HG02840 (cell line): ENCODE data around the gene PVR.

Source experiments
- ATAC-seq: cut with Tn5 transposase; IDR thresholded peaks from one replicate; pipeline ENCODE4 v1.9.1; 2021; ENCODE audit warnings: mild to moderate bottlenecking, moderate library complexity, moderate number of reproducible peaks; ENCODE audit not compliant: unreplicated experiment, low FRiP score

Gene PVR

DNA sequence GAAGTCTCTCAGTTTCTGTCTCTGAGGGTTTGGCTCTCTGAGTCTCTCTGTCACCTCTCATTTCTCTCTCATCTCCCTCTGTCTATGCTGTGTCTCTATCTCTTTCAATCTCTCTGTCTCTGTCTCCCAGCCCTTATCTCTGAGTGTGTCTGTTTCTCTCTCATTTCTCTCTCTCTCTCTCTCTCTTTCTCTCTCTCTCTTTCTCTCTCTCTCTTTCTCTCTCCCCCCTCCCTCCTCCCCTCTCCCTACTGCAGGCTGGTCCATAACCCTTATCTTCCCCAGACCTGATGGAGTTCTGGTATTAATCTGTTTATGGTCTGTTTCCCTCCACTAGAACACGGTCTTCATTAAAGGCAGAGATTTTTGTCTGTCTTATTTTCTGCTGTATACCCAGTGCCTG lies 1.3 kb upstream of the PVR start:
- ATAC-seq = no peak

DNA sequence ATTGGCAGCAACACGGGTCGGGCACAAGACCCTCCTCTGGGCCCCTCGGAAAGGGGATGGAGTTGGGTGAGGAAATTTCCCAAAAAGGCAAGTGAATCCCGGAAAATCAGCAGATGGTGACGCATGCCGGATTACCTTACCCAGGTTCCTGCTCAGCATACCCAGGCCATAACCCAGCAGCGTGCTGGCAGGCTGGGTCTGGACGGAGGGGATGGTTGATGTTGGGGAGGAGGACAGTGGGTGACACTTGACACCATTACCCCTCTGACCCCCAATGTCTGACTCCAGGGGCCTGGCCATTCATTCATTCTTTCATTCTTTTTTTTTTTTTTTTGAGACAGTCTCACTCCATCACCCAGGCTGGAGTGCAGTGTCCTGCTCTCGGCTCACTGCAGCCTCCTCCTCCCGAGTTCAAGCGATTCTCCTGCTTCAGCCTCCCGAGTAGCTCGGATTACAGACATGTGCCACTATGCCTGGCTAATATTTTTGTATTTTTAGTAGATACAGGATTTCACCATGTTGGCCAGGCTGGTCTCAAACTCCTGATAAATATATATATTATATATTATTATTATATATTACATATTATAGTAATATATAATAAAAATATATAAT lies 799 bp downstream of the PVR start:
- ATAC-seq = no peak

DNA sequence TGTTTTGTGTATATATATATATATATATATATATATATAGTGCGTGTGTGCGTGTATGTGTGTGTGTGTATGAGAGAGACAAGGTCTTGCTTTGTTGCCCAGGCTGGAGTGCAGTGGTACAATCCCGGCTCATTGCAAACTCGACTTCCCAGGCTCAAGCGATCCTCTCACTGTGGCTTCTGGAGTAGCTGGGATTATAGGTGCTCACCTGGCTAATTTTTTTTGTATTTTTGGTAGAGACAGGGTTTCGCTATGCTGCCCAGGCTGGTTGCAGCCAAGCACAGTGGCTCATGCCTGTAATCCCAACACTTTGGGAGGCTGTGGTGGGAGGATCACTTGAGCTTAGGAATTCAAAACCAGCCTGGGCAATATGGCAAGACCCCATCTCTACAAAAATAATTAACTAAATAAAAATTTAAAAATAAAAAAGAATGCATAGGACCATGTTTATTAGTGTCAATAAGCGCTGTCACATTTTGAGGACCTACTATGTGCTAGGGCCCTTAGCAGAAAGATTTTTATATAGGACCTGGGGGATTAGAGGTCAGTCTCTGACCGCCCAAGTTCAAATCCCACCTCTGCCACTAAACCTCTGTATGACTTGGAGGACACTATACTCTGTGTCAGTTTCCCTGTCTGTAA lies 1.8 kb downstream of the PVR start:
- no peak for ATAC-seq

DNA sequence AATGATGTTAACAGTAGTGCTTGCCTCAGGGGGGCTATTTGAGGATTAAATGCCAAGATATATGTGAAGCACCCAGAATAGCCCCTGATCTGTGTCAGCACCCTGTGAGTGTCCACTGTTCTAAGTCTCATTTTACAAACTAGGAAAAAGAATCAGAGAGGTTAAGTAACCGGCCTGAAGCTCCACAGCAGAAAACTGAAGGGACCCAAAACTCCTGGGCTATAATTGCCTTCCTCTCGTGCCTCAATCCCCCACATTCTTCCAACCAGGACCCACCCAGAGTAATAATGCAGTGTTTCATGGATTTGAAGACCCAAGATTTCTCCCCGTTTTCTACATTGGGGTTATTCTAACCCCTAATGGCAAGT lies 2.3 kb downstream of the PVR start:
- ATAC-seq = no peak

DNA sequence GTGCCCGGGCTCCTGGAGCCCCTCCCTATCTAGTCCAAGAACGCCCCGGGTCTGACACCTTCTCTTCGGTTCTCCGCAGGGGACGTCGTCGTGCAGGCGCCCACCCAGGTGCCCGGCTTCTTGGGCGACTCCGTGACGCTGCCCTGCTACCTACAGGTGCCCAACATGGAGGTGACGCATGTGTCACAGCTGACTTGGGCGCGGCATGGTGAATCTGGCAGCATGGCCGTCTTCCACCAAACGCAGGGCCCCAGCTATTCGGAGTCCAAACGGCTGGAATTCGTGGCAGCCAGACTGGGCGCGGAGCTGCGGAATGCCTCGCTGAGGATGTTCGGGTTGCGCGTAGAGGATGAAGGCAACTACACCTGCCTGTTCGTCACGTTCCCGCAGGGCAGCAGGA lies 3.4 kb downstream of the PVR start:
- no peak for ATAC-seq

DNA sequence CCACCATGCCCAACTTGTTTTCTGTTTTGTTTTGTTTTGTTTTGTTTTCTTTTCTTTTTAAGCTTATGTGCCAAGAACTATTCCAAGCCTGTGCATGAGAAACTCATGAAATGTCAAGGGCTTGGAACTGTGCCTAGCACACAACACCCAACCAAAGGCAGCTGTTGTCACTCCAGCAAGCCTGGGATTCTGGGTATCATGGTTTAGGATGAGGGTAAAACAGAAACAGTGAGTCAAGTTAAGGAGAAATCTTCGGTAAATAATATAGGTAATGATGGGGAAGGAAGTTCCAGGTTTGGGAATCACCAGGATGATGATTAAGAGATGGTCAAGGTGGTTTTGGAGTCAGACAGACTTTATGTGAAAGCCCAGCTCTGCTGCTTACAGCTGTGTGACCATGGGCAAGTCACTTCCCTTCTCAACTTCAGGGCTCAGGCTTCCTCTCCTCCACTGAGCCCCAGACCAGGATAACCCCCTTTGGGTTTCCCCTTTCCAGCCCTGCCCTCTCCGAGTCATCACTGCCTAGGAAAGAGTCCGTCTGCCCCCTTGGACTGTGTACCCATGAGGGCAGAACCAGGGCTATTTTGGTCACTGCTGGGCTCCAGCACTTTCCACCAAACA lies 5.0 kb downstream of the PVR start:
- no peak for ATAC-seq

DNA sequence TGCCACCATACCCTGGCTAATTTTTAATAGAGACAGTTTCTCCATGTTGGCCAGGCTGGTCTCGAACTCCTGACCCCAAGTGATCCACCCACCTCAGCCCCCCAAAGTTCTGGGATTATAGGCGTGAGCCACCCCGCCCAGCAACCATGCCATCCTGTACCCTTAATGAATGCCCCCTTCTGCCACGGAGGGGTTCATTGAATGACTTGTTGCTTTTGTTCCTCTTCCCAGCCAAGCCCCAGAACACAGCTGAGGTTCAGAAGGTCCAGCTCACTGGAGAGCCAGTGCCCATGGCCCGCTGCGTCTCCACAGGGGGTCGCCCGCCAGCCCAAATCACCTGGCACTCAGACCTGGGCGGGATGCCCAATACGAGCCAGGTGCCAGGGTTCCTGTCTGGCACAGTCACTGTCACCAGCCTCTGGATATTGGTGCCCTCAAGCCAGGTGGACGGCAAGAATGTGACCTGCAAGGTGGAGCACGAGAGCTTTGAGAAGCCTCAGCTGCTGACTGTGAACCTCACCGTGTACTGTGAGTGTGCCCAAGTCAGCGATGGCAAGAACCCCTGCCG lies 6.0 kb downstream of the PVR start:
- no peak for ATAC-seq

DNA sequence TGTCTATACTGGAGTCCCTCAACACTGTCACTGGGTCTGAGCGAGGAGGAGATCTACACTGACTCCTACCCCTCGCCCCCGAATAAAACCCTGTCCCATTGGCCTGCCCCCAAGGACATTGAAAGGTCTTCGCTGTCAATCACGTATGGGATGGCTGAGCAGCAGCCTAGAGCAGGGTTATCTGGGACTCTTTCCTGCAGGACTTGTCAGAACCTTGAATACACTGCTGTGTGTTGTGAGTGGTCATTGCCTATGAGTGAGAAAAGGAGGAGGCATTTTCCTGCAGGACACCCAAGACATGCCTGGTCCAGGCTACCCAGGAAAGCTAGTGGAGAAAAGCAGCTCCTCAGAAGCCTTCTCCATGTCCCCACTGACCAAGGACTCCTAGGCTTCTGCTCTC lies 9.6 kb downstream of the PVR start:
- ATAC-seq = no peak

DNA sequence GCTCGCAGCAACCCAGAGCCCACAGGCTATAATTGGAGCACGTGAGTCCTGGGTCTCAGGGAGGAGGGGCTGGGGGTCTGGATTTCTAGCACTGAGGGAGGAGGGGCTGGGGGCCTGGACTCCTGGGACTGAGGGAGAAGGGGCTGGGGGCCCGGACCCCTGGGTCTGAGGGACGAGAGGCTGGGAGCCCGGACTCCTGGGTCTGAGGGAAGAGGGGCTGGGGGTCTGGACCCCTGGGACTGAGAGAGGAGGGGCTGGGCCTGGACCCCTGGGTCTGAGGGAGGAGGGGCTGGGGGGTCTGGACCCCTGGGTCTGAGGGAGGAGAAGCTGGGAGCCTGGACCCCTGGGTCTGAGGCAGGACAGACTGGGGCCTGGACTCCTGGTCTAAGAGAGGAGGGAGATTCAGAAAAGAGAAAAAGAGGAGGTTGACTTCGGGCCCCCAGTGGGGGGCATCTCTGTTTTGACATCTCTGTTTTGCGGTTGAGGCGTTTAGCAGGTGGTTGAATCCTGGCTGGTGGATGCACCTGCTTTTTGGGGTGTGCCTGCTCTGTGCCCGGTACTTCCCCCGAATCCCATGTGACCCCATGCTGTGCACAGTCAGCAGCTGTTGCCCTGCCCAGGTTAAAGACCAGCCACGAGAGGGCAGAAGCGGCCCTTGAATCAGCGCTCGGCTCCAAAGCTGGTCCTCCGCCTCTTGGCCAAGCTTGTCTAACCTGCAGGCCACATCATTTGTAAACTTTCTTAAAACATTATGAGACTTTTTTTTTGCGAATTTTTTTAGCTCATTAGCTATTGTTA lies 10.5 kb downstream of the PVR start:
- no peak for ATAC-seq

DNA sequence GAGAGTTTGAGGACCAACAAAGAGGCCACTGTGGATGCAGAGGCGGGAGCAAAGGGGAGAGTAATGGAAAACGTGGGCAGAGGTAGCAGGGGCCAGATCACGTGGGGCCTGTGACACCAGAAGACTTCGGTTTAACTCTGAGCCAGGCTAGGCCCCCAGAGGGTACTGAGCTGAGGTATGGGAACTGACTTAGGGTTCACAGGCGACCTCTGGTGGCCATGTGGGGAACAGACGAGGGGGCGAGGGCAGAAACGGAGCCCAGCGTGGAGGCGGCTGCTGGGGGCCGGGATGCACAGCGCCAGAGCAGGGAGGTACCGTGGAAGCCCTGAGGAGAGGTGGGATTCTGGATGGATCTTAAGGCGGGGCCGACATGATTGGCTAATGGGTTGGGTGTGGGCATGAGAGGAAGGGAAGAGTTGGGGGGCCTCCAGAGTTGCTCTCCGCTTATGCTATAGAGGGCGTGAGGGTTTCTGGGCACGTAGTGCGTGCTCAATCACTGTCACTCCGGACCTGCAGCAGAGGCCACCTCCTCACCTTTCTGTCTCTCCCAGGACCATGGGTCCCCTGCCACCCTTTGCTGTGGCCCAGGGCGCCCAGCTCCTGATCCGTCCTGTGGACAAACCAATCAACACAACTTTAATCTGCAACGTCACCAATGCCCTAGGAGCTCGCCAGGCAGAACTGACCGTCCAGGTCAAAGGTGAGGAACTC lies 13.7 kb downstream of the PVR start:
- ATAC-seq = no peak

DNA sequence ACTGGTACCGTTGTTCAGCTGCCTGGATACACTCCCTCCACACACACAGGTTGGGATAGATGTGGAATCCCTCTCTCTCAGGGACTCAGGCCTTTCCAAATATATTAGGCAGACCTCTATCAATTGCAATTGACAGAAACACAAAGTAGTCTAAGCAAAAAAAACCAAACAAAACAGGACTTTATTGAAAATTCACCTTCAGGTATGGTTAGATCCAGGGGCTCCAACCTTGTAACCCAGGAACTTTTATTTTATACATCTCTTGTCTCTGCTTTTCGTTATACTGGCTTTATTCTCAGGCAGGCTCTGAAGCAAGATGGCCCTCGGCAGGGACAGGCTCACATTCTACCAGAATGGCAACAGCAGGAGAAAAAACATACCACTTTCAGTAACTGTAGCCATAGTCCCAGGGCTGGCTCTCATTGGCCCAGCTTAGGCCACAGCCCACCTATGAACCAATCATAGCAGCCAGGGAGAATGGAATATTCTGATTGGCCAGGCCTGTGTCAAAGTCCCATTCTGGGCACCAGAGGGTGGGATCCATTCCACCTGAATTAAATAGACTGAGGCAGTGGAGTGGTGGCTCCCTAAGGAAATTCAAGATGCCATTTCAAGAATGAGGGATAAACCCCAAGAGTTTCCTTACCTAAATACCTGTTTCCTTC lies 14.5 kb downstream of the PVR start:
- ATAC-seq = no peak

DNA sequence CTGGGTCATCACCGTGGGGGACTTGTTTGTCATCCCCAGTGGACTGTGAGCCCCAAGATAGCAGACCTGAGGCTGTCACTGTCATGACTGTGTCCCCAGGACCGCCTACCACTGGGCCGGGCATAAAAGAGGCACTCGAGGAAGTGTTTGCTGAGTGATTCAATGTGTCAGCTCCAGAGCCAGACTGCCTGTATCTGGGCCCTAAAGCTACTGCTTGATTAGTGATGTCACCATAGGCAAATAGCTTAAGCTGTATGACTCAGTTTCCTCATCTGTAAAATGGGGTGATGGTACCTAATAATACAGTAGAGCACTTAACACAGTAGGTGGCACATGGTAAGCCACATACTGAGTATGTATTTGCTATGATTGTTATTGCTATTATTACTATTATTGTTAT lies 16.4 kb downstream of the PVR start:
- ATAC-seq = no peak

DNA sequence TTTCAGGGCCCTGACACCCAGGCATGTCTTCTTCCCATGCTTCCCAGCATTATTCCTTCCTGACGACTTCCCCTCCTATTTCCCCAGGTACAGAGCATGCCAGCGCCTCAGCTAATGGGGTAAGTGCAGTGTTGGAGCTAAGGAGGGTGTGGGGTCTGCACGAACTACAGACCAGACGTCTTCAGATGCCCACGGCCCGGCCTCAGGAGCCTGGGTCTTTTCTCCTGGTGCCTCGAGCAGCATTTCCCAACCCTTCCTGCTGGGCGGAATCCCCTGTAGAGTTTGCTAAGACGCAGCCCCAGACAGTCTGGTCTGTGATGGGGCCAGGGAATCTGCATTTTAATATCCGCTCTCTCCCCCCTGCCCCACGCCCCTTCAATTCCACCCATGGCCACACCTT lies 17.5 kb downstream of the PVR start:
- no peak for ATAC-seq

DNA sequence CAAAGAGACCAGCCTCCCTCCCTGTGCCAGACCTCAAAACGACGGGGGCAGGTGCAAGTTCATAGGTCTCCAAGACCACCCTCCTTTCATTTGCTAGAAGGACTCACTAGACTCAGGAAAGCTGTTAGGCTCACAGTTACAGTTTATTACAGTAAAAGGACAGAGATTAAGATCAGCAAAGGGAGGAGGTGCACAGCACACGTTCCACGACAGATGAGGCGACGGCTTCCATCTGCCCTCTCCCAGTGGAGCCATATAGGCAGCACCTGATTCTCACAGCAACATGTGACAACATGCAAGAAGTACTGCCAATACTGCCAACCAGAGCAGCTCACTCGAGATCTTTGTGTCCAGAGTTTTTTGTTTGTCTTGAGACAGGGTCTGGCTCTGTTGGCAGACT lies 18.2 kb downstream of the PVR start:
- no peak for ATAC-seq

DNA sequence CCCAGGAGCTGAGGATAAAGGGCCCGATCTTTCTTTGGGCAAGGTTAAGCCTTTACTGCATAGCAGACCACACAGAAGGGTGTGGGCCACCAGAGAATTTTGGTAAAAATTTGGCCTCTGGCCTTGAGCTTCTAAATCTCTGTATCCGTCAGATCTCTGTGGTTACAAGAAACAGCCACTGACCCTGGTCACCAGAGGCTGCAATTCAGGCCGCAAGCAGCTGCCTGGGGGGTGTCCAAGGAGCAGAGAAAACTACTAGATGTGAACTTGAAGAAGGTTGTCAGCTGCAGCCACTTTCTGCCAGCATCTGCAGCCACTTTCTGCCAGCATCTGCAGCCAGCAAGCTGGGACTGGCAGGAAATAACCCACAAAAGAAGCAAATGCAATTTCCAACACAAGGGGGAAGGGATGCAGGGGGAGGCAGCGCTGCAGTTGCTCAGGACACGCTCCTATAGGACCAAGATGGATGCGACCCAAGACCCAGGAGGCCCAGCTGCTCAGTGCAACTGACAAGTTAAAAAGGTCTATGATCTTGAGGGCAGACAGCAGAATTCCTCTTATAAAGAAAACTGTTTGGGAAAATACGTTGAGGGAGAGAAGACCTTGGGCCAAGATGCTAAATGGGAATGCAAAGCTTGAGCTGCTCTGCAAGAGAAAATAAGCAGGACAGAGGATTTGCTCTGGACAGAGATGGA lies 19.1 kb downstream of the PVR start:
- ATAC-seq = no peak

DNA sequence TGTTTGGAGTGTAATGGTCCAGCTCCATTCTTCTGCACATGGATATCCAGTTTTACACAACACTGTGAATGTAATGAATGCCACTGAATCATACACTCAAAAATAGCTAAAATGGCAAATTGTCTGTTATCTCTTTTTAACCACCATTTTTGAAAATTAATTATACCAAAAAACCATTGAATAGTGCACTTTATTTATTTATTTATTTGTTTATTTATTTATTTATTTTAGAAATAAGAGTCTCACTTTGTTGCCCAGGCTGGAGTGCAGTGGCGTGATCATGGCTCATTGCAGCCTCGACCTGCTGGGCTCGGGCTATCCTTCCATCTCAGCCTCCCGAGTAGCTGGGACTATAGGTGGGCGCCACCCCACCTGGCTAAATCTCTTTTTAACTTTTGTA lies 20.3 kb downstream of the PVR start:
- ATAC-seq = no peak

DNA sequence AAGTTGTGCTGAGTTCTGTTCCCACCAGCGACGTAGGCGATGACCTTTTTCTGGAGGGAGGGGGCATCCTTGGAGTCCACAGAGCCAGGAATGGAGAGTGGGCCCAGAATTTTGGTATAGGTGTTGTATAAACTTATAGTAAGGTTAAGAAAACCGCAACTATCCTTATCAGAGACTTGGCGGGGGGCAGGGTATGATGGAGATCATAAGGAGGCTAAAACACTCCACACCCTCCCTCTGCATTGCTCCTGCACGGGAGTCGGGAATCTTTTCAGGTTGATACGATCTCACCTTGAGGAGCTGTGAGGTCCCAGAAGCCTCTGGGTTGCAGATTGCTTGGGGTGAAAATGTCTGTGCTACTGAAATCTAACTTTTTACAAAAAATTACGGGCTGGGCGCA lies 21.3 kb downstream of the PVR start:
- ATAC-seq = no peak

DNA sequence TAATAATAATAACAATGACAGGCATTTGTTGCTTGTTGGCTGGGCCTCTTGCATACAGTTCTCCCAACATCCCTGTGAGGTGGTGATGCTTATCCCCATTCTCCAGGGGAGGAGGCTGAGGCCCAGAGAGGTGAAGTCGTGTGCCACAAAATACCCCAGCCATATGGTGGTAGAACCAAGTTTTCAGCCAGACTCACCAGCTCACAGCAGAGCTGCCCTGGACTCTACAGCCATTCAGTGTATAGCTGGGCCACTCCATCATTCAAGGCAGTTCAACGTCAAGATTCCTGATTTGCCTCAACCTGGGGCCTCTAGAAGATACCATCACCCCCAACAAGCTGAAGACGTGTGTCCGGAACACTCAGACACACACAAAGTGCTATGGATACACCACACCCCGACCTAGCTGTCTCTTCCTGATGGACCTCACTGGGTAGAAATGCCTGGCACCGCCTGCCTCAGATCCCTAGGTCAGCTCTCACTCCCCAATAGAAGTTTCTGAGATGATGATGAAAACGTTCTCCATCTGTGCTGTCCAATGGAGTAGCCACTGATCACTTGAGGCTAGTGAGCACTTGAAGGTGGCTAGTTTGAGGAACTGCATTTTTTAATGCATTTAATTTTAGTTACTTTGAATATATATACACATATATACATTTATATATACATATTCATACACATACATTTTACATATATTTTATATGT lies 23.3 kb downstream of the PVR start:
- ATAC-seq = no peak
